ENCODE measurements around the gene AGER. TPM values are rescaled to one million over a fixed set of nuclear protein-coding genes. Genes with fewer than 3 reads are reported as not detected.

Gene AGER
- total and polyA plus RNA-seq, 2 experiments from 2014 or later: 3.4 to 4.5 TPM

DNA sequence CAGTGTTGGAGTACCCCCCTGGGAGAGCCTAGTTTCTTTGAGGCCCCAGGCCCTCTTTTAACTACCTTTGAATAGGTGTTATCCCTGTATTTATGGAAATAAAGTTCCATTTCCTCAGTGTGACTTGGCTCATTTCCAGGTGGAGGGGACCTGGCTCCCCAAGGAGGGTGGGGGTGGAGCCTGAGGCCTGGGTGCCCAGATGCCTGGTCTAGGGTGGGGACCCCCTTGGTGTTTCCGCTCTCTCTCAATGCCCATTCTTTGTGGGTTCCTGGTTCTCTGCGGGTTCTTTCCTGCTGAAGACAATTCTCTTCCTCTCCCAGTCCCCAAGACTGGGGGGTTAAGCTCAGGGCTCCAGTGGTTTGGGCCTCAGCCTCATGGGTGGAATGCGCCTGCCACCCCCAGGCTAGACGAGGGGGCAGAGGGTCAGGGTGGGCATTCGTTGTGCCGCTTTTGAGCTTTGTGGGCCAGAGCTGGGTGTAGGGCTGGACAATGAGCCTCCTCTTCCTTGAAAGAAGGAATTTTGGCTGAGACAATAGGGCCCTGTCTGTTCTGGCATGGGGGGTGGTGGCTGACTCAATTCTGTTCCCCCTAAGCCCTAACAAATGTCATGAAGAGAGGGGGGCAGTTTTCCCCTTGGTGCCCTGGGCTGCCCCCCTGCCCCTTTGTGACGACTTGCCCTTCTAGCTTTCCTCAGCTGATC is 20.3 kb downstream of the AGER start:
- Histone ChIP-seq H4K20me1 (ENCODE audit: insufficient read depth, poor library complexity, severe bottlenecking) (no peaks in the 10 kb centered on the region), H3K4me3 (no peak overlapping the region), H3K79me2 (no peaks in the 10 kb centered on the region), H3K9me3 (ENCODE audit: low read depth) (no peaks in the 10 kb centered on the region), H3K9me2 (replicated peaks; ENCODE audit: insufficient read depth) (no peaks in the 10 kb centered on the region), H3K4me1 (ENCODE audit: insufficient read depth) (peaks cover 5% of the 10 kb centered on the region), H2AFZ (no peak overlapping the region), H3K4me2 (no peak overlapping the region), H3K27me3 (no peaks in the 10 kb centered on the region), H3K27ac (no peak overlapping the region), H3K36me3 (replicated peaks; ENCODE audit: insufficient read depth, low read depth) (no peaks in the 10 kb centered on the region)
- WGBS (ENCODE audit: low lambda C conversion rate, missing lambda C conversion rate): 93% methylated on average over 7 of the region's 7 CpGs
- DNase-seq (ENCODE audit: low spot score): no peak
- TF ChIP-seq, protein P1, sequence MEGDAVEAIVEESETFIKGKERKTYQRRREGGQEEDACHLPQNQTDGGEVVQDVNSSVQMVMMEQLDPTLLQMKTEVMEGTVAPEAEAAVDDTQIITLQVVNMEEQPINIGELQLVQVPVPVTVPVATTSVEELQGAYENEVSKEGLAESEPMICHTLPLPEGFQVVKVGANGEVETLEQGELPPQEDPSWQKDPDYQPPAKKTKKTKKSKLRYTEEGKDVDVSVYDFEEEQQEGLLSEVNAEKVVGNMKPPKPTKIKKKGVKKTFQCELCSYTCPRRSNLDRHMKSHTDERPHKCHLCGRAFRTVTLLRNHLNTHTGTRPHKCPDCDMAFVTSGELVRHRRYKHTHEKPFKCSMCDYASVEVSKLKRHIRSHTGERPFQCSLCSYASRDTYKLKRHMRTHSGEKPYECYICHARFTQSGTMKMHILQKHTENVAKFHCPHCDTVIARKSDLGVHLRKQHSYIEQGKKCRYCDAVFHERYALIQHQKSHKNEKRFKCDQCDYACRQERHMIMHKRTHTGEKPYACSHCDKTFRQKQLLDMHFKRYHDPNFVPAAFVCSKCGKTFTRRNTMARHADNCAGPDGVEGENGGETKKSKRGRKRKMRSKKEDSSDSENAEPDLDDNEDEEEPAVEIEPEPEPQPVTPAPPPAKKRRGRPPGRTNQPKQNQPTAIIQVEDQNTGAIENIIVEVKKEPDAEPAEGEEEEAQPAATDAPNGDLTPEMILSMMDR (IDR thresholded peaks at IDR 0.05; ENCODE audit: poor library complexity): no peak
- TF ChIP-seq EZH2phosphoT487 (IDR thresholded peaks at IDR 0.05; ENCODE audit: low read depth, severe bottlenecking, unreplicated experiment) (no peak), EZH2 (IDR thresholded peaks at IDR 0.05; ENCODE audit: borderline replicate concordance) (no peak)

DNA sequence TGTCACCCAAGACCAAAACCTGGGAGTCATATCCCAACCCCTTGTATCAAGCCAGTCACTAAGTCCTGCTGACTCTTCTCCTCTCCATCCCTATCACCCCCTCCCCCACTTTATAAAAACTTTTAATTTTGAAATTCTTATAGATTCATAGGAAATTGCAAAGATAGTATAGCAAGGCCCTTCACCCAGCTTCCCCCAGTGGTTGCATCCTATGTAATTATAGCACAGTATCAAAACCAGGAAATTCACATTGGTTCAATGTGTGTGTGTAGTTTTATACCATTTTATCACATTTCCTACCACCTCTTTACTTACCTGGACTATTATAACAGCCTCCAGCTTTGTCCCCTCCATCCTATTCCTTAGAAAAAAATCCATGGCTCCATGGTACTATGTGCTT is 26.0 kb downstream of the AGER start:
- no peaks in the 10 kb centered on the region for H3K9me2 ChIP-seq (replicated peaks; ENCODE audit: insufficient read depth)
- H3K4me1 ChIP-seq (ENCODE audit: insufficient read depth): peaks cover 10% of the 10 kb centered on the region
- H3K79me2 ChIP-seq: peaks cover 28% of the 10 kb centered on the region
- no peak overlapping the region for H2AFZ ChIP-seq
- H3K4me2 ChIP-seq: no peak overlapping the region
- H3K27me3 ChIP-seq: no peaks in the 10 kb centered on the region
- H3K27ac ChIP-seq: no peak overlapping the region
- H3K36me3 ChIP-seq (replicated peaks; ENCODE audit: insufficient read depth, low read depth): peaks cover 6% of the 10 kb centered on the region
- TF ChIP-seq EZH2 (IDR thresholded peaks at IDR 0.05; ENCODE audit: borderline replicate concordance) (no peak), EZH2phosphoT487 (IDR thresholded peaks at IDR 0.05; ENCODE audit: low read depth, severe bottlenecking, unreplicated experiment) (no peak)
- TF ChIP-seq, protein P1 (IDR thresholded peaks at IDR 0.05; ENCODE audit: poor library complexity): no peak
- no peak for DNase-seq (ENCODE audit: low spot score)
- H3K4me3 ChIP-seq: no peak overlapping the region
- no peaks in the 10 kb centered on the region for H4K20me1 ChIP-seq (ENCODE audit: insufficient read depth, poor library complexity, severe bottlenecking)
- no peaks in the 10 kb centered on the region for H3K9me3 ChIP-seq (ENCODE audit: low read depth)

DNA sequence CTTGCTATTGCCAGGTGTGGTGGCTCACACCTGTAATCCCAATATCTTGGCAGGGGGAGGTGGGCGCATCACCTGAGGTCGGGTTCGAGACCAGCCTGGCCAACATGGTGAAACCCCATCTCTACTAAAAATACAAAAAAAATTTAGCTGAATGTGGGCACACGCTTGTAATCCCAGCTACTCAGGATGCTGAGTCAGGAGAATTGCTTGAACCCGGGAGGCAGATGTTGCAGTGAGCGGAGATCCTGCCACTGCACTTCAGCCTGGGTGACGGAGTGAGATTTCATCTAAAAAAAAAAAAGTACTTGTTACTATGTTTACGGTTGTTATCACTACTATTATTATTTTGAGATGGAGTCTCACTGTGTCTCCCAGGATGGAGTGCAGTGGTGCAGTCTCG is 27.2 kb downstream of the AGER start:
- Histone ChIP-seq H3K9me3 (ENCODE audit: low read depth) (no peaks in the 10 kb centered on the region), H3K27me3 (no peaks in the 10 kb centered on the region), H3K36me3 (replicated peaks; ENCODE audit: insufficient read depth, low read depth) (peaks cover 6% of the 10 kb centered on the region), H3K27ac (no peak overlapping the region), H3K4me3 (no peak overlapping the region), H3K4me1 (ENCODE audit: insufficient read depth) (peaks cover 21% of the 10 kb centered on the region), H3K79me2 (peaks cover 28% of the 10 kb centered on the region), H2AFZ (no peak overlapping the region), H4K20me1 (ENCODE audit: insufficient read depth, poor library complexity, severe bottlenecking) (no peaks in the 10 kb centered on the region), H3K4me2 (no peak overlapping the region), H3K9me2 (replicated peaks; ENCODE audit: insufficient read depth) (no peaks in the 10 kb centered on the region)
- TF ChIP-seq EZH2 (IDR thresholded peaks at IDR 0.05; ENCODE audit: borderline replicate concordance): no peak
- TF ChIP-seq, protein P1 (IDR thresholded peaks at IDR 0.05; ENCODE audit: poor library complexity): no peak
- TF ChIP-seq EZH2phosphoT487 (IDR thresholded peaks at IDR 0.05; ENCODE audit: low read depth, severe bottlenecking, unreplicated experiment): no peak
- DNase-seq (ENCODE audit: low spot score): no peak
- 97% methylated on average over 9 of the region's 9 CpGs for WGBS (ENCODE audit: low lambda C conversion rate, missing lambda C conversion rate)
